GM23338 (cell line): ENCODE data around the gene RANGAP1. TPM values are rescaled to one million over a fixed set of nuclear protein-coding genes. Genes with fewer than 3 reads are reported as not detected.

Experiments
- ATAC-seq: fragments of 200-7000 bp; cut with Tn5 transposase; 3 replicates; pipeline ENCODE4 v1.9.1; 2020
- DNase-seq: peaks from one replicate; pipeline ENCODE4 v3.0.0-alpha.2; 2015; ENCODE audit warnings: low spot score
- H2AFZ ChIP-seq: fragments of 200-600 bp; sonication (generic); 2 replicates; pipeline ENCODE4 v1.8.0; 2016; ENCODE audit warnings: antibody characterized with exemption, mild to moderate bottlenecking, moderate library complexity
- H3F3A ChIP-seq: fragments of 200-600 bp; sonication (generic); replicated peaks from 2 replicates; pipeline ENCODE4 v1.8.0; 2017; ENCODE audit warnings: antibody characterized with exemption, mixed run types, low read depth
- H3K27ac ChIP-seq: fragments of 200-600 bp; sonication (generic); 2 replicates; pipeline ENCODE4 v1.6.1; 2016; ENCODE audit warnings: low read depth
- H3K27me3 ChIP-seq: fragments of 200-600 bp; sonication (generic); 2 replicates; pipeline ENCODE4 v1.8.0; 2016; ENCODE audit warnings: mild to moderate bottlenecking, mixed run types, moderate library complexity; ENCODE audit not compliant: insufficient read depth
- H3K36me3 ChIP-seq: fragments of 200-600 bp; sonication (generic); 2 replicates; pipeline ENCODE4 v1.8.0; 2016; ENCODE audit warnings: mild to moderate bottlenecking; ENCODE audit not compliant: insufficient read depth
- H3K4me1 ChIP-seq: fragments of 200-600 bp; sonication (generic); 2 replicates; pipeline ENCODE4 v1.8.0; 2016; ENCODE audit warnings: mild to moderate bottlenecking, moderate library complexity; ENCODE audit not compliant: insufficient read depth
- H3K4me2 ChIP-seq: fragments of 200-600 bp; sonication (generic); 2 replicates; pipeline ENCODE4 v1.7.1; 2017; ENCODE audit warnings: mixed run types
- H3K4me3 ChIP-seq: fragments of 200-600 bp; sonication (generic); 2 replicates; pipeline ENCODE4 v1.6.1; 2016; ENCODE audit warnings: mixed run types
- H3K79me2 ChIP-seq: fragments of 200-600 bp; sonication (generic); replicated peaks from 2 replicates; pipeline ENCODE4 v1.8.0; 2017; ENCODE audit warnings: mild to moderate bottlenecking; ENCODE audit not compliant: insufficient read depth
- H3K9me2 ChIP-seq: fragments of 200-600 bp; sonication (generic); 2 replicates; pipeline ENCODE4 v1.8.0; 2017; ENCODE audit not compliant: insufficient read depth
- H4K20me1 ChIP-seq: fragments of 200-600 bp; sonication (generic); replicated peaks from 2 replicates; pipeline ENCODE4 v1.8.0; 2017; ENCODE audit warnings: mild to moderate bottlenecking; ENCODE audit not compliant: insufficient read depth
- H3K27ac Mint-ChIP-seq: 2 replicates; pipeline ENCODE4 v1.8.0; 2020; ENCODE audit warnings: inconsistent platforms, mild to moderate bottlenecking, moderate library complexity, mixed read lengths
- H3K27me3 Mint-ChIP-seq: 3 replicates; pipeline ENCODE4 v1.8.0; 2022; ENCODE audit warnings: low read depth, mild to moderate bottlenecking, moderate library complexity, mixed read lengths, inconsistent platforms; ENCODE audit not compliant: insufficient read depth, poor library complexity
- H3K36me3 Mint-ChIP-seq: 3 replicates; pipeline ENCODE4 v1.8.0; 2021; ENCODE audit warnings: low read depth, mild to moderate bottlenecking, inconsistent platforms, moderate library complexity, mixed read lengths
- H3K4me1 Mint-ChIP-seq: 3 replicates; pipeline ENCODE4 v1.8.0; 2020; ENCODE audit warnings: mild to moderate bottlenecking, inconsistent platforms, mixed read lengths
- H3K4me3 Mint-ChIP-seq: 3 replicates; pipeline ENCODE4 v1.8.0; 2021; ENCODE audit warnings: moderate library complexity, mild to moderate bottlenecking, inconsistent platforms, mixed read lengths
- H3K9me3 Mint-ChIP-seq: 3 replicates; pipeline ENCODE4 v1.8.0; 2020; ENCODE audit warnings: moderate library complexity, mild to moderate bottlenecking, inconsistent platforms, mixed read lengths
- CREB1 ChIP-seq: fragments of 250-450 bp; sonication (Bioruptor Pico); IDR thresholded peaks from 2 replicates; pipeline ENCODE4 v1.5.0; 2020; ENCODE audit warnings: low read depth, mild to moderate bottlenecking, moderate library complexity
- EZH2phosphoT487 ChIP-seq: fragments of 200-600 bp; sonication (generic); IDR thresholded peaks from one replicate; pipeline ENCODE4 v1.8.1; 2018; ENCODE audit warnings: antibody characterized with exemption; ENCODE audit not compliant: unreplicated experiment
- POLR2AphosphoS5 ChIP-seq: IDR thresholded peaks from 2 replicates; pipeline ENCODE4 v1.6.1; 2016; ENCODE audit warnings: antibody characterized with exemption, low read depth
- STAT1 ChIP-seq: IDR thresholded peaks from one replicate; pipeline ENCODE4 v1.6.1; 2016; ENCODE audit warnings: antibody characterized with exemption; ENCODE audit not compliant: unreplicated experiment
- ZNF114 ChIP-seq: fragments of 250-450 bp; sonication (Bioruptor Pico); IDR thresholded peaks from 2 replicates; pipeline ENCODE4 v1.5.0; 2020; ENCODE audit warnings: mild to moderate bottlenecking, moderate library complexity
- polyA plus RNA-seq: library from polyadenylated mRNA; unstranded; fragments of >200 nt; fragmentation: Nextera tagmentation; extraction: Ambion mirVana; gene quantifications from 2 replicates; pipeline ENCODE4 v1.2.1, GENCODE V29; 2016
- total RNA-seq: library from RNA; depleted of rRNA; stranded (reverse); fragments of >200 nt; shearing (Covaris generic); gene quantifications from 2 replicates; pipeline ENCODE4 v1.2.3, GENCODE V29; 2014
- TF ChIP-seq, protein P1 (sequence below): fragments of 250-450 bp; sonication (Bioruptor Pico); IDR thresholded peaks from 2 replicates; pipeline ENCODE4 v1.5.0; 2020; ENCODE audit warnings: mild to moderate bottlenecking, moderate library complexity
- TF ChIP-seq, protein P2 (sequence below), 2 experiments: fragments of 200-600 bp in 1 of 2; sonication (generic) in 1 of 2; conservative IDR thresholded peaks; 2 replicates each; pipeline versions ENCODE4 v1.5.1 to v1.6.1; 2016 to 2017; ENCODE audit warnings: antibody characterized with exemption in 2 of 2, low read depth in 2 of 2, mild to moderate bottlenecking in 2 of 2, moderate library complexity in 1 of 2
- TF ChIP-seq, protein P3 (sequence below): IDR thresholded peaks from one replicate; pipeline ENCODE4 v1.6.1; 2018; ENCODE audit warnings: antibody characterized with exemption; ENCODE audit not compliant: unreplicated experiment

RANGAP1 gene
- total and polyA plus RNA-seq, 2 experiments from 2014 or later, result 54.7 to 141 TPM

DNA sequence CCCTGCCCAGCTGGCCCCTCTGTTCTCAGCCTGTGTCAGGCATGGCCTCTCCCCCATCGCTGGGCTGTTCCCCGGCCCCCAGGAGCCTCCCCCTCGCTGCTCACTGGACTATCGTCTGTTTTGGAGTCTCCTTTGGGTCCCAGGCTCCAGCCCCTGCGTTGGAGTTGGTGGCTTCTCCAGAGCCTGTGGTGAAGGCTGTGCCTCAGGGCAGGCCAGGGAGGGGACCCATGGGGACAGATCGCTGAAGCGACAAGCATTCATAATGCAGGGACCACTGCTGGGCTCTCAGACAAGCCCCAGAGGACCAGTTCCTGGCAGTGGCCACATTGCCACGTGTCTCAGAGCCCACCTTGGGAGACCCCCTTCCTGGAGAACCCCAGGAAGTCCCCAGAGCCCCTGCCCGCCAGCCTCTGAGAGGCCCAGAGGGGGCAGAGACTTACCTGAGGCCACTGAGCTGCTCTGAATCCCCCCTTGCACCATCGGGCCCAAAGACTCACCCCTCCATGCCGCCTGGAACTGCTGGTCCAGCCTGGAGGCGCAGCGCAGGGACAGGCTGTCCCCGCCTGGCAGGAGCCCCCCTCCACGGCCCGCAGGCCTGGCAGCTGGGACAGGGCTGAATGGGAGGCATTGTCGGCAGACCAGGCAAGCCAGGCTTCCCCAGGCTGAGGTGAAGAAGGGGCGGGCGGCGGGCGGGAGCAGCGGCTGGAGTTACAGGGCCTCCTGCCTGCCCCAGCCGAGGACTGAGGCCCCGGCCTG is 45.4 kb downstream of the RANGAP1 start, which contains the start of gene CHADL:
Gene CHADL (minus strand): TSS at position 555 of the 756 bp plus-strand sequence. CDS start 50 bp downstream, at position 505.
- Histone ChIP-seq H3K9me2 (no peaks in the 10 kb centered on the region), H3K4me1 (peaks cover 8% of the 10 kb centered on the region), H3K27ac (no peak within 1 kb of the TSS), H3K4me3 (no peak within 1 kb of the TSS), H2AFZ (no peak within 1 kb of the TSS), H3K4me2 (no peak within 1 kb of the TSS), H3K36me3 (no peaks in the 10 kb centered on the region; the same call in 1 of the 2 replicates), H4K20me1 (no peaks in the 10 kb centered on the region; the same call in 1 of the 2 replicates), H3K27me3 (no peaks in the 10 kb centered on the region), H3K79me2 (no peaks in the 10 kb centered on the region), H3F3A (peaks cover 33% of the 10 kb centered on the region)
- Mint-ChIP-seq H3K36me3 (peaks cover 15% of the 10 kb centered on the region; the same call in 1 of the 3 replicates), H3K4me1 (peaks cover 13% of the 10 kb centered on the region), H3K27ac (no peak within 1 kb of the TSS), H3K4me3 (no peak within 1 kb of the TSS), H3K27me3 (peaks cover 20% of the 10 kb centered on the region), H3K9me3 (no peaks in the 10 kb centered on the region)
- no peak for TF ChIP-seq EZH2phosphoT487
- ATAC-seq (no peak; the same call in 2 of the 3 replicates), DNase-seq (peak; percentile 43)

DNA sequence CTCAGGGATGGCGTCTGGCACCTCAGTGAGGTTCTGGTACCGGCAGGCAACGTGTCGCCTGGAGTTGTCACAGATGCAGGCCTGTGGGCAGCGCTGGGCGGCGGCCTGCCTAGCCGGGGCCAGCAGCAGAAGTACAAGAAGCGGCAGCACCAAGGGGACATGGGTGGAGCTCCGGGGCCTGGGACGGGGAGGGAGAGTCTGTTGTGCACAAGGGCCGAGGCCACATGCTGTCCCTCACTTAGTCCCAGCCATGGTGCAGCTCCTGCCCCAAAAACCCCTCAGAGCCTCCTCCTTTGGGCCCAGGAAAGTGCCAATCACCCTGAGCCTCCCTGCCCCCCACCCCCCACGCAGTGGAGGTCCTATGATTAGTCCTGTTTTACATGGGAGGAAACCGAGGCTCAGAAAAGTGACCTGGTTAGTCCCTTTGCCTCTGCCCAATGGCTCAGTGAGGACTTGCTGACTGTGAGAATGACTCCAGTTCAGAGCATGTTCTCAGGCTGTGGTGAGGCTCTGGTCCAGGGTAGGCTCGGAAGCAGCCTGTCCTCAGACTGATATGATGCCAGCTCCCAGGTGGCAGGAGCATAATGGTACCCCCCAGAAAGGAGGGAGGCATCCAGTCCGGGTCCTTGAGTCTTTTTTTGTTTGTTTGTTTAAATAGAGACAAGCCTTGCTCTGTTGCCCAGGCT is 46.4 kb downstream of the RANGAP1 start:
- H4K20me1 ChIP-seq, result no peaks in the 10 kb centered on the region
- peaks cover 24% of the 10 kb centered on the region for H3F3A ChIP-seq
- no peak overlapping the region for H3K27ac Mint-ChIP-seq
- no peak for TF ChIP-seq ZNF114 (CRISPR knock-in tag)
- TF ChIP-seq CREB1 (CRISPR knock-in tag), result no peak
- no peak for TF ChIP-seq STAT1
- TF ChIP-seq, protein P1, sequence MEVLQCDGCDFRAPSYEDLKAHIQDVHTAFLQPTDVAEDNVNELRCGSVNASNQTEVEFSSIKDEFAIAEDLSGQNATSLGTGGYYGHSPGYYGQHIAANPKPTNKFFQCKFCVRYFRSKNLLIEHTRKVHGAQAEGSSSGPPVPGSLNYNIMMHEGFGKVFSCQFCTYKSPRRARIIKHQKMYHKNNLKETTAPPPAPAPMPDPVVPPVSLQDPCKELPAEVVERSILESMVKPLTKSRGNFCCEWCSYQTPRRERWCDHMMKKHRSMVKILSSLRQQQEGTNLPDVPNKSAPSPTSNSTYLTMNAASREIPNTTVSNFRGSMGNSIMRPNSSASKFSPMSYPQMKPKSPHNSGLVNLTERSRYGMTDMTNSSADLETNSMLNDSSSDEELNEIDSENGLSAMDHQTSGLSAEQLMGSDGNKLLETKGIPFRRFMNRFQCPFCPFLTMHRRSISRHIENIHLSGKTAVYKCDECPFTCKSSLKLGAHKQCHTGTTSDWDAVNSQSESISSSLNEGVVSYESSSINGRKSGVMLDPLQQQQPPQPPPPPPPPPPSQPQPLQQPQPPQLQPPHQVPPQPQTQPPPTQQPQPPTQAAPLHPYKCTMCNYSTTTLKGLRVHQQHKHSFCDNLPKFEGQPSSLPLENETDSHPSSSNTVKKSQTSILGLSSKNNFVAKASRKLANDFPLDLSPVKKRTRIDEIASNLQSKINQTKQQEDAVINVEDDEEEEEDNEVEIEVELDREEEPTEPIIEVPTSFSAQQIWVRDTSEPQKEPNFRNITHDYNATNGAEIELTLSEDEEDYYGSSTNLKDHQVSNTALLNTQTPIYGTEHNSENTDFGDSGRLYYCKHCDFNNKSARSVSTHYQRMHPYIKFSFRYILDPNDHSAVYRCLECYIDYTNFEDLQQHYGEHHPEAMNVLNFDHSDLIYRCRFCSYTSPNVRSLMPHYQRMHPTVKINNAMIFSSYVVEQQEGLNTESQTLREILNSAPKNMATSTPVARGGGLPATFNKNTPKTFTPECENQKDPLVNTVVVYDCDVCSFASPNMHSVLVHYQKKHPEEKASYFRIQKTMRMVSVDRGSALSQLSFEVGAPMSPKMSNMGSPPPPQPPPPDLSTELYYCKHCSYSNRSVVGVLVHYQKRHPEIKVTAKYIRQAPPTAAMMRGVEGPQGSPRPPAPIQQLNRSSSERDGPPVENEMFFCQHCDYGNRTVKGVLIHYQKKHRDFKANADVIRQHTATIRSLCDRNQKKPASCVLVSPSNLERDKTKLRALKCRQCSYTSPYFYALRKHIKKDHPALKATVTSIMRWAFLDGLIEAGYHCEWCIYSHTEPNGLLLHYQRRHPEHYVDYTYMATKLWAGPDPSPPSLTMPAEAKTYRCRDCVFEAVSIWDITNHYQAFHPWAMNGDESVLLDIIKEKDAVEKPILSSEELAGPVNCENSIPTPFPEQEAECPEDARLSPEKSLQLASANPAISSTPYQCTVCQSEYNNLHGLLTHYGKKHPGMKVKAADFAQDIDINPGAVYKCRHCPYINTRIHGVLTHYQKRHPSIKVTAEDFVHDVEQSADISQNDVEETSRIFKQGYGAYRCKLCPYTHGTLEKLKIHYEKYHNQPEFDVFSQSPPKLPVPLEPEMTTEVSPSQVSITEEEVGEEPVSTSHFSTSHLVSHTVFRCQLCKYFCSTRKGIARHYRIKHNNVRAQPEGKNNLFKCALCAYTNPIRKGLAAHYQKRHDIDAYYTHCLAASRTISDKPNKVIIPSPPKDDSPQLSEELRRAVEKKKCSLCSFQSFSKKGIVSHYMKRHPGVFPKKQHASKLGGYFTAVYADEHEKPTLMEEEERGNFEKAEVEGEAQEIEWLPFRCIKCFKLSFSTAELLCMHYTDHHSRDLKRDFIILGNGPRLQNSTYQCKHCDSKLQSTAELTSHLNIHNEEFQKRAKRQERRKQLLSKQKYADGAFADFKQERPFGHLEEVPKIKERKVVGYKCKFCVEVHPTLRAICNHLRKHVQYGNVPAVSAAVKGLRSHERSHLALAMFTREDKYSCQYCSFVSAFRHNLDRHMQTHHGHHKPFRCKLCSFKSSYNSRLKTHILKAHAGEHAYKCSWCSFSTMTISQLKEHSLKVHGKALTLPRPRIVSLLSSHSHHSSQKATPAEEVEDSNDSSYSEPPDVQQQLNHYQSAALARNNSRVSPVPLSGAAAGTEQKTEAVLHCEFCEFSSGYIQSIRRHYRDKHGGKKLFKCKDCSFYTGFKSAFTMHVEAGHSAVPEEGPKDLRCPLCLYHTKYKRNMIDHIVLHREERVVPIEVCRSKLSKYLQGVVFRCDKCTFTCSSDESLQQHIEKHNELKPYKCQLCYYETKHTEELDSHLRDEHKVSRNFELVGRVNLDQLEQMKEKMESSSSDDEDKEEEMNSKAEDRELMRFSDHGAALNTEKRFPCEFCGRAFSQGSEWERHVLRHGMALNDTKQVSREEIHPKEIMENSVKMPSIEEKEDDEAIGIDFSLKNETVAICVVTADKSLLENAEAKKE (CRISPR knock-in tag), result no peak
- TF ChIP-seq, protein P2, sequence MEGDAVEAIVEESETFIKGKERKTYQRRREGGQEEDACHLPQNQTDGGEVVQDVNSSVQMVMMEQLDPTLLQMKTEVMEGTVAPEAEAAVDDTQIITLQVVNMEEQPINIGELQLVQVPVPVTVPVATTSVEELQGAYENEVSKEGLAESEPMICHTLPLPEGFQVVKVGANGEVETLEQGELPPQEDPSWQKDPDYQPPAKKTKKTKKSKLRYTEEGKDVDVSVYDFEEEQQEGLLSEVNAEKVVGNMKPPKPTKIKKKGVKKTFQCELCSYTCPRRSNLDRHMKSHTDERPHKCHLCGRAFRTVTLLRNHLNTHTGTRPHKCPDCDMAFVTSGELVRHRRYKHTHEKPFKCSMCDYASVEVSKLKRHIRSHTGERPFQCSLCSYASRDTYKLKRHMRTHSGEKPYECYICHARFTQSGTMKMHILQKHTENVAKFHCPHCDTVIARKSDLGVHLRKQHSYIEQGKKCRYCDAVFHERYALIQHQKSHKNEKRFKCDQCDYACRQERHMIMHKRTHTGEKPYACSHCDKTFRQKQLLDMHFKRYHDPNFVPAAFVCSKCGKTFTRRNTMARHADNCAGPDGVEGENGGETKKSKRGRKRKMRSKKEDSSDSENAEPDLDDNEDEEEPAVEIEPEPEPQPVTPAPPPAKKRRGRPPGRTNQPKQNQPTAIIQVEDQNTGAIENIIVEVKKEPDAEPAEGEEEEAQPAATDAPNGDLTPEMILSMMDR (conservative IDR thresholded peaks at IDR 0.05; ENCODE audit: low read depth in 2 of 2), result no peak
- TF ChIP-seq, protein P3, sequence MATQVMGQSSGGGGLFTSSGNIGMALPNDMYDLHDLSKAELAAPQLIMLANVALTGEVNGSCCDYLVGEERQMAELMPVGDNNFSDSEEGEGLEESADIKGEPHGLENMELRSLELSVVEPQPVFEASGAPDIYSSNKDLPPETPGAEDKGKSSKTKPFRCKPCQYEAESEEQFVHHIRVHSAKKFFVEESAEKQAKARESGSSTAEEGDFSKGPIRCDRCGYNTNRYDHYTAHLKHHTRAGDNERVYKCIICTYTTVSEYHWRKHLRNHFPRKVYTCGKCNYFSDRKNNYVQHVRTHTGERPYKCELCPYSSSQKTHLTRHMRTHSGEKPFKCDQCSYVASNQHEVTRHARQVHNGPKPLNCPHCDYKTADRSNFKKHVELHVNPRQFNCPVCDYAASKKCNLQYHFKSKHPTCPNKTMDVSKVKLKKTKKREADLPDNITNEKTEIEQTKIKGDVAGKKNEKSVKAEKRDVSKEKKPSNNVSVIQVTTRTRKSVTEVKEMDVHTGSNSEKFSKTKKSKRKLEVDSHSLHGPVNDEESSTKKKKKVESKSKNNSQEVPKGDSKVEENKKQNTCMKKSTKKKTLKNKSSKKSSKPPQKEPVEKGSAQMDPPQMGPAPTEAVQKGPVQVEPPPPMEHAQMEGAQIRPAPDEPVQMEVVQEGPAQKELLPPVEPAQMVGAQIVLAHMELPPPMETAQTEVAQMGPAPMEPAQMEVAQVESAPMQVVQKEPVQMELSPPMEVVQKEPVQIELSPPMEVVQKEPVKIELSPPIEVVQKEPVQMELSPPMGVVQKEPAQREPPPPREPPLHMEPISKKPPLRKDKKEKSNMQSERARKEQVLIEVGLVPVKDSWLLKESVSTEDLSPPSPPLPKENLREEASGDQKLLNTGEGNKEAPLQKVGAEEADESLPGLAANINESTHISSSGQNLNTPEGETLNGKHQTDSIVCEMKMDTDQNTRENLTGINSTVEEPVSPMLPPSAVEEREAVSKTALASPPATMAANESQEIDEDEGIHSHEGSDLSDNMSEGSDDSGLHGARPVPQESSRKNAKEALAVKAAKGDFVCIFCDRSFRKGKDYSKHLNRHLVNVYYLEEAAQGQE, result no peak
- TF ChIP-seq POLR2AphosphoS5, result no peak

More for the DNA sequence above, 46.4 kb downstream of the RANGAP1 start:
- no peaks in the 10 kb centered on the region for H3K9me2 ChIP-seq
- no peak overlapping the region for H3K4me3 ChIP-seq
- no peaks in the 10 kb centered on the region for H3K36me3 ChIP-seq
- no peak for DNase-seq
- no peak for ATAC-seq
- H3K79me2 ChIP-seq, result no peaks in the 10 kb centered on the region
- Mint-ChIP-seq H3K27me3 (peaks cover 20% of the 10 kb centered on the region), H3K4me1 (peaks cover 13% of the 10 kb centered on the region), H3K36me3 (peaks cover 6% of the 10 kb centered on the region; the same call in 1 of the 3 replicates), H3K9me3 (no peaks in the 10 kb centered on the region), H3K4me3 (no peak overlapping the region)
- peaks cover 8% of the 10 kb centered on the region for H3K4me1 ChIP-seq
- no peaks in the 10 kb centered on the region for H3K27me3 ChIP-seq
- no peak overlapping the region for H3K4me2 ChIP-seq
- no peak overlapping the region for H3K27ac ChIP-seq
- no peak overlapping the region for H2AFZ ChIP-seq
